ENCODE measurements around the gene CYP27A1.

GRCh38 chr2:218824004-218824403 lies 42.1 kb downstream of the CYP27A1 start:
- TF ChIP-seq CTCF (IDR thresholded peaks at IDR 0.05; ENCODE audit: low read length) (no peak), EZH2 (IDR thresholded peaks at IDR 0.05; ENCODE audit: borderline replicate concordance, low read length) (no peak)
